ENCODE data around the gene KASH5. TPM values are rescaled to one million over a fixed set of nuclear protein-coding genes. Genes with fewer than 3 reads are reported as not detected.

Gene KASH5
- total RNA-seq, 1 experiment from 2014 or later = not detected

GRCh38 chr19:49338691-49339300 lies 49.3 kb upstream of the KASH5 start:
- Histone ChIP-seq H2BK15ac (ENCODE audit: low read depth, low read length) (no peak overlapping the region), H2BK12ac (ENCODE audit: insufficient read length, low read depth, low read length) (no peak overlapping the region), H2BK5ac (ENCODE audit: insufficient read length, low read length) (no peak overlapping the region), H3K27me3 (ENCODE audit: insufficient read depth, low read length) (peaks cover 3% of the 10 kb centered on the region; the same call in 1 of the 2 replicates), H3K9ac (ENCODE audit: extremely low read depth, insufficient read length, low read length) (no peak overlapping the region), H4K5ac (ENCODE audit: insufficient read length, low read depth, low read length) (no peak overlapping the region), H3K23ac (ENCODE audit: insufficient read length, low read depth, low read length) (no peak overlapping the region), H3K56ac (ENCODE audit: insufficient read length, low read depth, low read length) (no peak overlapping the region), H3K4ac (ENCODE audit: low read depth, low read length) (no peak overlapping the region), H3K23me2 (ENCODE audit: insufficient read length, low read depth, low read length, poor library complexity, severe bottlenecking) (peaks cover 12% of the 10 kb centered on the region), H3K4me1 (ENCODE audit: insufficient read depth, low read length) (peaks cover 2% of the 10 kb centered on the region; the same call in 1 of the 2 replicates), H3K79me1 (ENCODE audit: insufficient read depth, low read depth, low read length, poor library complexity, severe bottlenecking) (no peaks in the 10 kb centered on the region), H4K8ac (replicated peaks; ENCODE audit: insufficient read length, low read depth, low read length) (no peak overlapping the region), H3K4me2 (ENCODE audit: insufficient read depth, insufficient read length, low read length) (peak overlapping the region; percentile 68), H2AFZ (ENCODE audit: low read length) (no peak overlapping the region), H2BK20ac (ENCODE audit: low read depth, low read length, poor library complexity, severe bottlenecking) (no peak overlapping the region), H4K20me1 (ENCODE audit: control insufficient read depth, insufficient read depth, insufficient read length) (no peaks in the 10 kb centered on the region), H2BK120ac (ENCODE audit: low read depth, low read length, poor library complexity, severe bottlenecking) (no peak overlapping the region), H3K79me2 (ENCODE audit: insufficient read depth, low read length) (no peaks in the 10 kb centered on the region), H3K27ac (ENCODE audit: insufficient read length, low read depth, low read length) (no peak overlapping the region), H2AK5ac (ENCODE audit: insufficient read length, low read length) (no peak overlapping the region), H4K91ac (ENCODE audit: insufficient read length, low read depth, low read length) (no peak overlapping the region), H3K14ac (ENCODE audit: insufficient read depth, low read length) (0 out of 2 replicates have a peak overlapping the region, but pooled peaks have one; percentile 48), H3T11ph (ENCODE audit: low read length) (no peak overlapping the region), H3K18ac (ENCODE audit: insufficient read length, low read depth, low read length) (no peak overlapping the region), H3K9me3 (ENCODE audit: control insufficient read depth, low read depth, low read length) (no peaks in the 10 kb centered on the region)
- Mint-ChIP-seq H3K27ac (peak overlapping the region in 2 of 3 experiments; percentile 86 to 97; a peak in 4 of 7 replicates), H3K27me3 (ENCODE audit: low read depth) (peaks cover 18% of the 10 kb centered on the region), H3K4me3 (peak overlapping the region; percentile 61 to 83), H3K4me1 (peaks cover 20 to 36% of the 10 kb centered on the region in 2 experiments), H3K9me3 (peaks cover 0 to 3% of the 10 kb centered on the region in 2 experiments; a peak in 2 of 5 replicates), H3K36me3 (ENCODE audit: insufficient read depth in 1 of 3, low read depth in 3 of 3) (peaks cover 16 to 54% (median 36%) of the 10 kb centered on the region in 3 experiments)
- no CpG with 5 or more reads among the region's 30 CpGs for WGBS (ENCODE audit: extremely low coverage, insufficient read length, low lambda C conversion rate)
- peak; percentile 98 for DNase-seq
- TF ChIP-seq CTCF (conservative IDR thresholded peaks at IDR 0.05) = 0 out of 3 replicates have a peak, but pooled peaks have one; percentile 22
